HG03439 (cell line): ENCODE data around the gene LAYN.

Source experiments
- ATAC-seq: cut with Tn5 transposase; IDR thresholded peaks from one replicate; pipeline ENCODE4 v1.9.1; 2021; ENCODE audit warnings: mild to moderate bottlenecking, moderate library complexity; ENCODE audit not compliant: unreplicated experiment

LAYN gene

DNA sequence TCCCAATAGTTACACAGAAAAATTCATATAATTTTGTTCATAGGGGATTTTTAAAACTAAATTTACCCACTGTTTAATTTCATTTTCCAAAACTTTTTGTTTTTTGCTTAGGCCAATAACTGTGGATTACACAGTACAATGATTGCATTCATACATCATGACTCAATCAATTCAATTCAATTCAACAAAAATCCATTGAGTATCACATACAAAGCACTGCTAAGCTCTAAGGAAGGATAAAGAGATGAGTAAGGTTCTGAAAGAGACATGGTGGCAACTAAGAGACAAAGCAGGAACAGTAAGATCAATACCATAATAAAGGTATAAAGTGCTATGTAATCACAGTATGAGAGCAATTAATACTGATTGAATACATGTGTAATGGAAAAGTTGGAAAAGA is 9.4 kb upstream of the LAYN start:
- ATAC-seq = no peak

DNA sequence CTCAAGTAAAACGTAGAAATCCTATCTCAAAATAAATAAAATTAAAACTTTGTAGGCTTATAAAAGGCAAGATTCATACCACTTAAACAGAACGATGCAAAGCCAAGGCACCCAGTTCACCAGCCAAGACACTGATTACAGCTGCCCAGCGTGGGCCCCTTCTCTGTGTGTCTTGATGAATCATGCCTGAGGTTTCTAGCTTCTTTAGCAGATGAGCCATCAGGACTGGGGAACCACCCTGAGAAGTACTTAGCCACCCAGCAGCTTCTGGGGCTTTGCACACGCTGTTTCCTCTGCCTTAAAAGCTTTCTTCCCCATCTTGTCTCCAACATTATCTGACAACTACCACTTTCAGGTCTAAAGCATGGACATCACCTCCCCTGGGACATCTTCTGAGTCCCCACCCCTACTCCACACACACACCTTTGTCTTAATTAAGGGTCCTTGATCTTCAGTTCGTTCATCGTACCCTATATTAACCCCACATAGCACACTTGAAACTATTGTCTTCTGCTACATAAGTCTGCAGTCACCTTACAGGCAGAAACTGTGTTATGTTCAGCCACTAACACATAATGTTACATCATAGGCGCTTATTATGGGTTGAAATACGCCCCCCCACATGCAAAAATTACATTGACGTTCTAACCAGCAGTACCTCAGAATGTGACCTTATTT is 8.7 kb upstream of the LAYN start:
- ATAC-seq = peak; percentile 86

DNA sequence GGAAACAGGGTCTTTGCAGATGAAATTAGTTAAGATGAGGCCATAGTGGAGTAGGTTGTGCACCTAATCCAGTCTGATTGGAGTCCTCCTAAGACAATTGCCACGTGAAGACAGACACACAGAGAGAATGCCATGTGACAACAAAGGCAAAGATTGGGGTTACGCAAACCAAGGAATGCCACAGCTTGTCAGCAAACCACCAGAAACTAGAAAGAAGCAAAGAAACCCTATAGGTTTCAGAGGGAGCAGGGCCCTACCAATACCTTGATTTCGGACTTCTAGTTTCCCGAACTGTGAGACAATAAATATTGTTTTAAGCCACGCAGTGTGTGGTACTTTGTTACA is 8.2 kb upstream of the LAYN start:
- ATAC-seq = no peak

DNA sequence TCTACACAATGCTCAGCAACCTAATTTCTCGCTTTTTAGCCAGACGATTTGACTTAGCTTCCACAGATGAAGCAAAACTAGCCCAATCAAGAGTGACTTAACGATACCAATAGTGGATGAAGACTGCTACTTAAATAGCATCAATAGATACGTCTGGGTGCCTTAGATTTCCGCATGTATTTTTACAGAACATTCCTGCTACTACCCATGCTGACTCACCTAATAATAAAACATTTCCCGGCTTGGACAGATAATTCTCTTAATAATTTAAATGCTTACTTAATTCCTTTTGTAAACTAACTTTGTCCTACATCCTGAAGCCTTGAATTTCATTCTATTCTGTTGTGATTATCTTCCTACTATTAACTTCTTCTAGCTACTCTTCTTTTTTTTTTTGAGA is 5.2 kb upstream of the LAYN start:
- ATAC-seq = no peak

DNA sequence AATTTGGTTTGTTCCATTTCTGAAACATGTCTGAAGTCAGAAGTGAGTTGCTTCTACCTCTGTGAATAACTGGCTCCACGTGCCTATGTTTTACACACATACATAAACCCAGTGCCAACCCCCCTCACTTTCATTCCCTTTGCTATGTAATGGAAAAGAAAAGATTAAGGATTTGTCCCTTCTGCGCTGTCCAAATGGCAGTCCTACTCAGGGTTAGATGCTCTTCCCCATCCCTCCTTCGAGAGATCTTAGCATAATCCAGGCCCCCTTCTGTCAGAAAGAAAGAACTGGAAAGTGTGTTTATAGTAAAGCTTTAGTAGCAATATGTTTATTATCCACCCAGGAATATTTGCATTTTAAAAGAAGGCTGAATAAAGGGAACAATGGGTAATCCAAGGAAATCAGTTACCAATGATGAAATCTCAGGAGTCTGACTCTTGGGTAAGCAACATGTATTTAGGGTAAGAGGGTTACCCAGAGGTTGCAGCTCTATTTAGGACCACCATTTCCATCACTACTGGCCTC is 3.1 kb upstream of the LAYN start:
- no peak for ATAC-seq

DNA sequence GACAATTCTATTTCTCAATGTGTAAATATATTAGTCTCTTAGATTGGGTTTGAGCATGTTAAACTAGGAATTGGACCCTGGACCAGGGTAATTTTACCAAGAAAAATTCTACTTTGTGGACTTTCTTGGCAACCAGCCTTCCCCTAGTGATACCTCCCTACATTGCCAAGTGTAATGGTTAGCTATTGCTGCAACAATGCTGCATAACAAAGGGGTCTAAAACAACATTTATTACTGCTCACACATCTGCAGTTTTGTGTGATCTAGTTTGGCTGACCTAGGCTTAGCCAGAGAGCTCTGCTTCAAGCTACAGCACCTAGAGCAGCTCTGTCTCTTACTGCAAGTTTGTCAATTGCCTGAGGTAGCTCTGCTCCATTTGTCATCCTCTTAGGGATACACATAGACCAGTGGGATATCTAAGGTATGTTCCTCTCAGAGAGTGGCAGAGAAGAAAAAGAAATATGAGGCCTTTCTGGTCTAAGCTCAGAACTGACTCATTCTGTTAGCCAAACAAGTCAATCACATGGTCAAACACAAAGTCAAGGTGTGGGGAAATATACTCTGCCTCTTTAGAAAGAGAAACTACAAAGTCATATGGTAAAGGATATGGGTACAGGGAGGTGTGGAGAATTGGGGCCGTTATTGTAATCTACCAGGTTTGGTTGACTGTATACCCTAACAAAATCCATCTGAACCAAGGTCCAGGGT is 2.0 kb upstream of the LAYN start:
- no peak for ATAC-seq

DNA sequence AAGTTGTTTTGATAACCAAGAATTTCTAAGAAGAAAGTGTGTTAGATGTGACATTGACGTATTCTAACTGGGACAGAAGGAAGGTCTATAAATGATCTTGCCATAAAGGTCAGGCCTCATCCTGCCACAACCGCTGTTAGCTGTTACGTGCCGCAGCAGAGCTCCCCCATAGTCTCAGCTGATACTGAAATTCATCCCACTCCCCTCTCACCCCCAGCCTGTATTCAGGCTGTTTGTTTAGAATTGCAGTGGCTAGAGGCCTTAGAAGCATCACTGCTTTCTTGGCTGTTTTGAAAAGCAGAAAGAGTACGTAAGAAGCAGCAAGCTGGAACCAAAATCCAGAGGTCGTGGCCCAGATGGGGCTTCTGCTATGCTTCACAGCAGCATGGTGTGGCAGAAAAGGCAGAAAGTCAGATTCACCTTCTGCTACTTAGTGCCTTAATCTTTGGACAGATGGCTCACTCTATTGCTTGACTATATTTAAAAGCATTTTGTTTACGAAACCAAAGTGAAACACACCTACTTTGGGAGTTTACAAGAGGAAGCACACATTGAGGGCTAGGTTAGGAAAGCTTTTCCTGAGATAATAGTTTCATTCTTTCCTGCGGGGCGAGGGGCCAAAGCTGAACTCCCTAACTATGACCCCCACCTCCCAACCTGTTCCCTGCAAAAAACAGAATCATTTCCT is 950 bp upstream of the LAYN start:
- no peak for ATAC-seq

DNA sequence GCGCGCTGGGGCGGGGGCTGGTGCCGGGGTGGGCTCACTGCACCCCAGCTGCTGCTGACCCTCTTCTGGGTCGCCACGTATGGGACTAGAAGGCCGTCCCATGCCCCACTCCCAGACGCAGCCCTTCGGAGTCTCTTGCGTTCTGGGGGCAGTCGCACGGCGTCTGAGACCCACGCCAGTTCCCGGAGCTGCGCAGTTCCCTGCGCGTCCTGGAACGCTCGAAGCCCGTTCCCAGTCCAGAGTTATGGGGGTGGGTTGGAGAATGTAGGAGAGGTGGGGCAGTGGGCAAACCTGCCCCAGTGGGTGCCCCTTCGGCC is 375 bp downstream of the LAYN start:
- ATAC-seq = no peak

DNA sequence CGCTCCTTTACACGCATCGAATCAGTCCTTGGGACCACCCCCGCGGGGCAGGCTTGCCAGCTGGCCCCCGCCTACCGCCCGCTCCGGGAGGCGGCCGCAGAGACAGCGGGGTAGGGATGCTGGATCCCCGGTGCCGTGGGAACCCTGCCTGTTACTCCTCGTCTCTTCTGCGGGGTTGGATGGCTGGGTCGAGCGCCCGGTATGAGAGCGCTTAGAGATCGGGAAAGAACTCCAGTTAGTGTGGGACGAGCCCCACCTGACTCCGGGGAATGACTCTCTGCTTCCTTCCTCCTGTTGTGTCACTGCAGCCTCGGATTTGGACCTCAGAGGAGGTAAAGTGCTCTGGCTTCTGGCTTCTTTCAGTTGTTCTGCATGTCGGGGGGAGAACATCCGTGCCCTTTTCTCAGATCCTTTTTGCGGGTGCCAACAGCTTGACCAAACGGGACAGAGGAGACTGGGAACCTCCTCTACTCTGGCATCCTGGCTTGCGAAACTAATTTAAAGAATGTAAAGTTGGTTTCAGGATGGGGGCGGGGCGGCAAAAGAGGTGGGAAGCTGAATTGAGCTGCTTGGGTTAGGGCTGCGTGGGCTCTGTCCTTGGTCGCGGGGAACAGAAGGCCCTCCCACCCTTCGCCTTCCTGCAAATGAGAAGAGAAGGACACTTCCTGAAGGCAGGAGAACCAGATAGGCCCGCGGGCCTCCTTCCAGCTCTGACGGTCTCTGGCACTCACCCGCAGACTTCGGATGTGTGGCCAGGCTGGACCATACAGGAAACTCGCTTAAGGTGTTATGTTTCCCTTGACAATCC is 938 bp downstream of the LAYN start:
- no peak for ATAC-seq

DNA sequence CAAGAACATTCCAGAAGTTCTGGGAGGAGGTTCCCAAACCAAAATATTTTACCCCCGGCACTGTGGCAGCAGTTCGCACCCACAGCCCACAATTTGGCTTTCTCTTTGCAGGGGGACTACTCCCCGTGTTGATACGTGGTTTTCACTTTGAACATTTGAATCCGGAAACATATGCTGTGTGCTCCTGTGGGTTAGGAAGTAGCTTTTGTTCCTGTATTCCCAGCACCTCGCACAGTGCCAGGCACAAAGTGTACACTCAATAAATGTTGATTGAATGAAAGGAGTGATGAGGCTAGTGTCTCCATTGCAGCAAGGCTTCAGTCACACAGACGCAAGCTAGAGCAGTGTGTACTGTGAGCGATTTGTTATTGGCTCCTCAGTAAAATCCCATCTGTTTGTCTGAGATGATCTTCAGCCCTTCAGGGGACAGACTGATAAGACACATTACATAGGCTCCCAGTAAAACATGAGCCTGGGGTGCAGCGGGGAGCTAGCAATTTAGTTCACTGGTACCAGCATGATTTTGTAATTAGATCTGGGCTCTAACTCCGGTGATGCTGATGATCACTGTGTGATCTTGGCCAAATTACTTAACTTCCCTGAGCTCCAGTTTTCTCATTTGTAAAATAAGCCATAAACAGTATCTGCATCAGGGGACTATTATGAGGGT is 2.2 kb downstream of the LAYN start:
- no peak for ATAC-seq

DNA sequence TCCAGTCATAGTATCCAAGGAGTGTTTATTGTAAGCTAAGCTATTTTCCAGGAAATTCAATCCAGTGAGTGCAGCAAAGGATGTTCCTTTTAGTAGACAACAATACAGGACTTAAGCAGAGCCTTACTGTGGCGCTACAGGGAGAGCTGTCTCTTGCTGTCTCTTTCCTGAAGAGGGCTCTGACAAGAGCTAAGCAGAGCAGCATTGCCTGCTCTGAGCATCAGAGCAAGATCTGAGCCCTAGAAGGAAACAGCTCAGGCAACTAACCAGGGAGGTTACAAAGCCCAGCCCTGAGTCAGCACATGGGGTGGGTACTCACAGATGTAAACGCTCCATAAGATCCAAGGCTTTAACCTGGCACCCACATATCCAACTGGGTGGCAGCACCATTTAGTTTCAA is 8.0 kb downstream of the LAYN start:
- ATAC-seq = no peak

DNA sequence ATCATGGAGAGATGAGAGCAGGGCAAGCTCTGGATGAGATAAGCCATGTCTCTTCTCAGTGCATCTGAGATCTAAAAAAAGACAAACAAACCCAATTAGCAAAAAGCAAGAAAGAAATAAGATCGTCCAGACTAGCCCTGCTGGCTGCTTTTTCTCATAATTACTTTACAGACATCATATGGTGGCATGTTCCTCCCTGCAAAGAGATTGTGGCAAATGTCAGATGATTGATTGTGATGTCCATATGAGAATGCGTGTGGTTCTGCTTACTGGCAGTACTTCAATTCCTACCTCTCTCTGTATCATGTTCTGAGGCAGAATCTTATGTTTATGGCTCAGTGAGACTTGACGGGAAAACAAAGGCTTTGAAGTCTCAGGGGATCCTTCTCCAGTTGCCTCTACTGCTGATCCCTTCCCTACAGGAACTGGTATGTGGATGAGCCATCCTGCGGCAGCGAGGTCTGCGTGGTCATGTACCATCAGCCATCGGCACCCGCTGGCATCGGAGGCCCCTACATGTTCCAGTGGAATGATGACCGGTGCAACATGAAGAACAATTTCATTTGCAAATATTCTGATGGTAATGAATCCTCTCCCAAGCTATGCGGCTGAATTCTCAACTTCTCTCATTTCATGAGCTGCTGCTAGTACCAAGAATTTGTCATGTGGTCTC is 8.8 kb downstream of the LAYN start:
- ATAC-seq = no peak

DNA sequence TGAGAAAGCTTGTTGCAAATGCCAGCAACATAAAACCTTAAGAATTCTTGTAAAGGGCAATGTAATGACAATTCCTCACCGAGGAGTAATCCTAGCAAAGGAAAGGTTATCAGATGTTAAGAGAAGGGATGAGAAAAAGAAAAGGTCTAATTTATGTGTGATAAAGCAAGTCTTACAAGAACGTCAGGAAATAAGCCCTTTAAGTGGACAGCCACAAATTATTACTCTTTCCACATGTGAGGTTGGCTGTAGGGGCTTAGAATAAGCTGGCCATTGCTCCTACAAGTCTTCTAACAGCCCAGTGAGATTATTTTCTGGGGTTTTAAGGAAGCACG is 9.3 kb downstream of the LAYN start:
- ATAC-seq = no peak

DNA sequence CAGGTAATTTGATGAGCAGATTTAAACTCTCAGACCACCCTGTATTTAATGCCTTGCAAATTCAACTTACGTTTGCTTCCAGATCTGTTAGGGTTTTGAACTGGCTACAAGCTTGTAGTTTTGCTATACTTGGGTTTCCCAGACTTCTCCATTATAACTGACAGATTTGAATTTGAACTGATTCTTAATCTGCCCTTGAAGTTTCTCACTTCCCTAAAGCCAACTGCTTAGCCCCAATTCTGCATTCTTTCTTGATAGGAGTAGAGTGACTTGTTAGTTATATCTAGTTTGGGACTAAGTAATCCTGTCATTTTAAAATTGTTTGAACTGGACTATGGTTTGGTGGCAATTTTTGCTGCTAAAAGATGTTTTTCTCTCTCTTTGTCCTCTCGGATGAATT is 9.7 kb downstream of the LAYN start:
- ATAC-seq = no peak

DNA sequence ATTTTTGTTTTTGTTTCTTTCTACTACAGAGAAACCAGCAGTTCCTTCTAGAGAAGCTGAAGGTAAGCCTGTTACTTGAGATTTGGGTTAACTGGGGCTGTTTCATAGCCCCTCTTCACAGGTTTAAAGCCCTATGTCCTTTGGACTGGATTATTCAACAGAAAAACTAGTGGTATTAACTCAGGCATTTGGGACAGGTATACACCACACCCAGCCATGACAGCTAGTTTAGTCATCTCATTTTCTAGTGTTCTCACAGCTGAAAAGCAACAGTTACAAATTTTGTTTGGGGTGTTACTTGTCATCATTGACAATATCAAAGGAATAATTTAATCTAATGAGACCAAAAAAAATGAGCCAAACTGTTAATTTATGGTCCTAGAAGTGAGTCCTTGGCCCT is 14.0 kb downstream of the LAYN start:
- no peak for ATAC-seq

DNA sequence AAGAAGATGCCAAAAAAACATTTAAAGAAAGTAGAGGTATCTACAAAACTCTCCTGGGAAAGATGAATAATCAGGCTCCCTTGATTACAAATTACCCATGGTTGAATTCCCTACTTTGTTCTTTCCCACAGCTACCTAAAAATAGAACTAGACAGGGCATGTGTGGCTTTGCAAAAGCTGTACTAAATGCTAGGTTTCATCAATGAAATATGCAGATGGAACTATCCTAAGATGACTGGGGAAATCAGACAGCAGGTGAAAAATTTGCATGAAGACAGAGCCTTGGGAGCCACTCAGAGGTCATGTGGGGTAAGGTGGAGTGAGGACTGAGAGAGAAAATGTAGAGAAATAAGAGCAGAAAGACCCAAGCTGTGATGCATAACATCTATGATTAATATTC is 14.7 kb downstream of the LAYN start:
- ATAC-seq = no peak

DNA sequence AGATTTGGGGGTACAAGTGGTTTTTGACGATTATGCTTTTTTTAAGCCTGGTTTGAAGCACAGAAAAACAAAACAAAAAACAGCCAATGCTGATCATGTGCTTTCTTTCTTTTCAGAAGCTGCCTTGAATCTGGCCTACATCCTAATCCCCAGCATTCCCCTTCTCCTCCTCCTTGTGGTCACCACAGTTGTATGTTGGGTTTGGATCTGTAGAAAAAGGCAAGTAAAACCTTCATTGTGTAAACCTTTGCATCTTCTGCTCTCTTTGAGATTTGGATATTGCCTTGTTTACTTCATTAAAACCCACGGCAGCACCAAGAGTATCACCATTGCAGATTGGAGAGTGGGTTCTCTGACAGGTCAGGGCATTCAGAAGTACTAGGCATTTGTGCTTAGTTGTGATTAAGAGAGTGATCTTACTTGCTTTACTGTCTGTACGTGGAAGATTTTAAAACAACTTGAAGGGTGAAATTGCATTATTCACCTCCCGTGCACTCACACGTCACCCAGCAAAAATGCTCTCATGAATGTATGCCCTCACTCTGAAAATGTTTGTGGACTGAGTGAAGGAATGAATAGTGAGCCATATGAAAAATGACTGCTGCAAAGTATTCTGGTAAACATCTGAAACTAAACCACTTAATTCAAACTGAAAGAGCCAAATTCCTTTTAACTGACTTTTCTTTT is 17.0 kb downstream of the LAYN start:
- ATAC-seq = no peak

DNA sequence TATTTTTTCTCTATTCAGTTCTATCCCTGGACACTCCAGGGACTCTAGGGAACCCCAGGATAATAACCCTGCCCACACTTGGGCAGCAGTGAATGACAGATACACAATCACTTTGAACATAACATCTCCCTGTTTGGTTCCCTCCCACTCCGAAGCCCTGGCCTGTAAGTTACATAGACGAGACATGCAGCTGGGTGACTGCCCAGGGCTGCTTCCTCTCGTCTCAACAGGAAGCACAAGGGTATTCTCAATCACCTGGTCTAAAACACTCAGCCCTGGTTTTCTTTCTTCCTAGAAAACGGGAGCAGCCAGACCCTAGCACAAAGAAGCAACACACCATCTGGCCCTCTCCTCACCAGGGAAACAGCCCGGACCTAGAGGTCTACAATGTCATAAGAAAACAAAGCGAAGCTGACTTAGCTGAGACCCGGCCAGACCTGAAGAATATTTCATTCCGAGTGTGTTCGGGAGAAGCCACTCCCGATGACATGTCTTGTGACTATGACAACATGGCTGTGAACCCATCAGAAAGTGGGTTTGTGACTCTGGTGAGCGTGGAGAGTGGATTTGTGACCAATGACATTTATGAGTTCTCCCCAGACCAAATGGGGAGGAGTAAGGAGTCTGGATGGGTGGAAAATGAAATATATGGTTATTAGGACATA is 19.4 kb downstream of the LAYN start:
- ATAC-seq = no peak

DNA sequence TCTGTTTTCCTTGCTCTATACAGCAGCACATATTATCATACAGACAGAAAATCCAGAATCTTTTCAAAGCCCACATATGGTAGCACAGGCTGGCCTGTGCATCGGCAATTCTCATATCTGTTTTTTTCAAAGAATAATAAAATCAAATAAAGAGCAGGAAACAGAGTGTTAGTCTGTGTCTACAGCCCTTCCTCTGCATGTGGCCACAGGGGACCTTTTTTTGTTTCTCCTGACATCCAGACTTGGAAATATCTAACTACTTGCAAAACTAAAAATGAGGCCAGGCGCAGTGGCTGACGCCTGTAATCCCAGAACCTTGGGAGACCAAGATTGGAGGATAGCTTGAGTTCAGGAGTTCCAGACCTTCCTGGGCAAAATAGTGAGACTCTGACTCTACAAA is 20.3 kb downstream of the LAYN start:
- ATAC-seq = no peak
